IMR-90 (cell line): ENCODE data around the gene PTPRU.

Experiments used
- BHLHE40 ChIP-seq: fragments of 150-350 bp; IDR thresholded peaks from 2 replicates; pipeline ENCODE4 v1.6.1; 2016; ENCODE audit warnings: mild to moderate bottlenecking, low read depth, low read length
- CEBPB ChIP-seq: IDR thresholded peaks from 2 replicates; pipeline ENCODE4 v1.6.1; 2012; ENCODE audit warnings: low read depth, low read length, improper control_type of control experiment
- MAFK ChIP-seq: IDR thresholded peaks from 2 replicates; pipeline ENCODE4 v1.6.1; 2012; ENCODE audit warnings: low read depth, low read length, improper control_type of control experiment
- MAZ ChIP-seq: IDR thresholded peaks from 2 replicates; pipeline ENCODE4 v1.6.1; 2012; ENCODE audit warnings: low read depth, mild to moderate bottlenecking, low read length, improper control_type of control experiment, moderate library complexity, borderline replicate concordance
- MXI1 ChIP-seq: IDR thresholded peaks from 2 replicates; pipeline ENCODE4 v1.6.1; 2012; ENCODE audit warnings: low read depth, mild to moderate bottlenecking, low read length, moderate library complexity, borderline replicate concordance
- POLR2A ChIP-seq: IDR thresholded peaks from 2 replicates; pipeline ENCODE4 v1.6.1; 2012; ENCODE audit warnings: mild to moderate bottlenecking, low read depth, low read length
- TF ChIP-seq, protein P1 (sequence below): conservative IDR thresholded peaks from 2 replicates; pipeline ENCODE4 v1.5.1; 2012; ENCODE audit warnings: mild to moderate bottlenecking, low read depth, low read length, improper control_type of control experiment
- TF ChIP-seq, protein P2 (sequence below): fragments of 150-350 bp; IDR thresholded peaks from 2 replicates; pipeline ENCODE4 v1.6.1; 2017; ENCODE audit warnings: mild to moderate bottlenecking, antibody characterized with exemption, low read length, low read depth
- TF ChIP-seq, protein P3 (sequence below): fragments of 150-350 bp; IDR thresholded peaks from 2 replicates; pipeline ENCODE4 v1.6.1; 2016; ENCODE audit warnings: low read depth, mild to moderate bottlenecking, low read length, moderate library complexity, borderline replicate concordance

DNA sequence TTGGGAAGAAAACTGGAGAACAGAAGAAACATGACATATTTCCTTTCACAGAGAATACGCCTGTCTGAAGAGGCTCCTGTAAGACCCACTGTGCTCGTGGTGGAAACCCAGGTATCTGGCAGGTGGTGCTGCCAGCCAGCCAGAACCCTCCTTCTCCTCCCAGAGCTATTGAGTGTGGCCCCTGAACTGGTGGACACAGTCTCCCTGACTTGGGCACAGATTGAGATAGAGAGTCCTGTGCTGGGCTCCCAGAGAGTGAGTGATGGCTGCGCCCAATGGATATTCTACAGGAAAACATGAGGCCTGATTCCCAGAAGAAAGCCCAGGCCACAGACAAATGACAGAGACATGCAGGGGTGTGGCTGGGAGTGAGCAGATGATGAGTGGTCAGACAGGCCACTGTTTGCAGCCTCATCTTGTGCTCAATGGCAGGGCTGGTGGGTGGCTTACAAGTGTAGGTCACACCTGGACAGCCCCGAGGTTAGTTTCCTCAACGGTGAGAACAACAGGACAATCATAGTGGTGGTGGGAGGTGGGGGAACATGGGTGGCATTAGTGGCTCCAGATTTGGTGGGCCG is 127.9 kb downstream of the PTPRU start:
- TF ChIP-seq CEBPB, result no peak
- no peak for TF ChIP-seq BHLHE40
- TF ChIP-seq, protein P1, sequence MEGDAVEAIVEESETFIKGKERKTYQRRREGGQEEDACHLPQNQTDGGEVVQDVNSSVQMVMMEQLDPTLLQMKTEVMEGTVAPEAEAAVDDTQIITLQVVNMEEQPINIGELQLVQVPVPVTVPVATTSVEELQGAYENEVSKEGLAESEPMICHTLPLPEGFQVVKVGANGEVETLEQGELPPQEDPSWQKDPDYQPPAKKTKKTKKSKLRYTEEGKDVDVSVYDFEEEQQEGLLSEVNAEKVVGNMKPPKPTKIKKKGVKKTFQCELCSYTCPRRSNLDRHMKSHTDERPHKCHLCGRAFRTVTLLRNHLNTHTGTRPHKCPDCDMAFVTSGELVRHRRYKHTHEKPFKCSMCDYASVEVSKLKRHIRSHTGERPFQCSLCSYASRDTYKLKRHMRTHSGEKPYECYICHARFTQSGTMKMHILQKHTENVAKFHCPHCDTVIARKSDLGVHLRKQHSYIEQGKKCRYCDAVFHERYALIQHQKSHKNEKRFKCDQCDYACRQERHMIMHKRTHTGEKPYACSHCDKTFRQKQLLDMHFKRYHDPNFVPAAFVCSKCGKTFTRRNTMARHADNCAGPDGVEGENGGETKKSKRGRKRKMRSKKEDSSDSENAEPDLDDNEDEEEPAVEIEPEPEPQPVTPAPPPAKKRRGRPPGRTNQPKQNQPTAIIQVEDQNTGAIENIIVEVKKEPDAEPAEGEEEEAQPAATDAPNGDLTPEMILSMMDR, result no peak
- TF ChIP-seq POLR2A, result no peak
- no peak for TF ChIP-seq MAZ
- TF ChIP-seq, protein P2, sequence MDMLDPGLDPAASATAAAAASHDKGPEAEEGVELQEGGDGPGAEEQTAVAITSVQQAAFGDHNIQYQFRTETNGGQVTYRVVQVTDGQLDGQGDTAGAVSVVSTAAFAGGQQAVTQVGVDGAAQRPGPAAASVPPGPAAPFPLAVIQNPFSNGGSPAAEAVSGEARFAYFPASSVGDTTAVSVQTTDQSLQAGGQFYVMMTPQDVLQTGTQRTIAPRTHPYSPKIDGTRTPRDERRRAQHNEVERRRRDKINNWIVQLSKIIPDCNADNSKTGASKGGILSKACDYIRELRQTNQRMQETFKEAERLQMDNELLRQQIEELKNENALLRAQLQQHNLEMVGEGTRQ, result no peak
- no peak for TF ChIP-seq MAFK
- TF ChIP-seq MXI1, result no peak
- TF ChIP-seq, protein P3, sequence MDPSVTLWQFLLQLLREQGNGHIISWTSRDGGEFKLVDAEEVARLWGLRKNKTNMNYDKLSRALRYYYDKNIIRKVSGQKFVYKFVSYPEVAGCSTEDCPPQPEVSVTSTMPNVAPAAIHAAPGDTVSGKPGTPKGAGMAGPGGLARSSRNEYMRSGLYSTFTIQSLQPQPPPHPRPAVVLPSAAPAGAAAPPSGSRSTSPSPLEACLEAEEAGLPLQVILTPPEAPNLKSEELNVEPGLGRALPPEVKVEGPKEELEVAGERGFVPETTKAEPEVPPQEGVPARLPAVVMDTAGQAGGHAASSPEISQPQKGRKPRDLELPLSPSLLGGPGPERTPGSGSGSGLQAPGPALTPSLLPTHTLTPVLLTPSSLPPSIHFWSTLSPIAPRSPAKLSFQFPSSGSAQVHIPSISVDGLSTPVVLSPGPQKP, result no peak
